K562 (cell line): ENCODE results near the gene DEDD2. TPM values are rescaled to one million over a fixed set of nuclear protein-coding genes. Genes with fewer than 3 reads are reported as not detected.

Experiments
- ARID3A ChIP-seq: IDR thresholded peaks from 2 replicates; pipeline ENCODE4 v1.6.1; 2012; ENCODE audit warnings: low read depth, low read length, improper control_type of control experiment, borderline replicate concordance
- DEAF1 ChIP-seq: fragments of 450-650 bp; formaldehyde crosslinking; IDR thresholded peaks from 2 replicates; pipeline ENCODE4 v1.4.0; 2020; ENCODE audit warnings: mild to moderate bottlenecking, moderate library complexity
- ETS1 ChIP-seq: conservative IDR thresholded peaks from 2 replicates; pipeline ENCODE4 v1.6.1; 2011; ENCODE audit warnings: low read depth, mild to moderate bottlenecking, low read length; ENCODE audit not compliant: control insufficient read depth
- FOXK1 ChIP-seq: sonication (generic); formaldehyde crosslinking; IDR thresholded peaks from 2 replicates; pipeline ENCODE4 v1.8.0; 2022; ENCODE audit warnings: missing genetic modification reagents, mild to moderate bottlenecking, borderline replicate concordance
- GABPB1 ChIP-seq: sonication (generic); formaldehyde crosslinking; IDR thresholded peaks from 2 replicates; pipeline ENCODE4 v1.8.0; 2022; ENCODE audit warnings: mild to moderate bottlenecking, missing genetic modification reagents
- JUNB ChIP-seq: fragments of 450-650 bp; formaldehyde crosslinking; conservative IDR thresholded peaks from 2 replicates; pipeline ENCODE4 v1.4.0; 2020; ENCODE audit warnings: mild to moderate bottlenecking
- MAZ ChIP-seq, 2 experiments: fragments of 450-650 bp in 1 of 2; sonication (generic) in 1 of 2; formaldehyde crosslinking; IDR thresholded peaks in 1 of 2; conservative IDR thresholded peaks in 1 of 2; 2 replicates each; pipeline versions ENCODE4 v1.4.0 to v1.5.0; 2020; ENCODE audit warnings: mild to moderate bottlenecking in 1 of 2, missing genetic modification reagents in 1 of 2
- MCM7 ChIP-seq, 2 experiments: fragments of 450-650 bp; IDR thresholded peaks; 2 replicates each; pipeline ENCODE4 v1.6.1; 2016 to 2018
- MYC ChIP-seq, 2 experiments: fragments of 250-450 bp in 1 of 2; sonication (Bioruptor Pico) in 1 of 2; IDR thresholded peaks; 2 replicates each; pipeline versions ENCODE4 v1.5.1 to v1.6.1; 2012 to 2021; ENCODE audit warnings: low read depth in 2 of 2, borderline replicate concordance in 1 of 2, improper control_type of control experiment in 1 of 2, low read length in 1 of 2, mild to moderate bottlenecking in 1 of 2, moderate library complexity in 1 of 2
- PHB2 ChIP-seq: fragments of 450-650 bp; IDR thresholded peaks from 2 replicates; pipeline ENCODE4 v1.6.1; 2017; ENCODE audit warnings: low read depth
- POLR2B ChIP-seq: fragments of 450-650 bp; IDR thresholded peaks from 2 replicates; pipeline ENCODE4 v1.6.1; 2018; ENCODE audit warnings: low read depth; ENCODE audit not compliant: partially characterized antibody
- SIX5 ChIP-seq, 2 experiments: IDR thresholded peaks; 2 replicates each; pipeline ENCODE4 v1.6.1; 2011; ENCODE audit warnings: low read length in 2 of 2, borderline replicate concordance in 1 of 2, low read depth in 1 of 2, mild to moderate bottlenecking in 1 of 2, moderate library complexity in 1 of 2; ENCODE audit not compliant: insufficient read depth in 1 of 2
- SP1 ChIP-seq: sonication (generic); formaldehyde crosslinking; IDR thresholded peaks from 2 replicates; pipeline ENCODE4 v1.8.1; 2022; ENCODE audit warnings: mild to moderate bottlenecking, missing genetic modification reagents
- TFE3 ChIP-seq: fragments of 450-650 bp; formaldehyde crosslinking; IDR thresholded peaks from 2 replicates; pipeline ENCODE4 v1.4.0; 2020; ENCODE audit warnings: mild to moderate bottlenecking, mixed read lengths
- ZBTB5 ChIP-seq: fragments of 450-650 bp; IDR thresholded peaks from 2 replicates; pipeline ENCODE4 v1.6.1; 2017; ENCODE audit warnings: antibody characterized with exemption
- ZNF445 ChIP-seq: fragments of 250-450 bp; sonication (Bioruptor Pico); IDR thresholded peaks from 2 replicates; pipeline ENCODE4 v1.4.0; 2020; ENCODE audit warnings: low read depth, mild to moderate bottlenecking, moderate library complexity
- ZNF561 ChIP-seq: fragments of 450-650 bp; formaldehyde crosslinking; conservative IDR thresholded peaks from 2 replicates; pipeline ENCODE4 v1.4.0; 2020; ENCODE audit warnings: mild to moderate bottlenecking, moderate library complexity
- ZNF586 ChIP-seq: fragments of 450-650 bp; formaldehyde crosslinking; conservative IDR thresholded peaks from 2 replicates; pipeline ENCODE4 v1.4.0; 2020; ENCODE audit warnings: mild to moderate bottlenecking, moderate library complexity
- polyA plus RNA-seq, 8 experiments: library from polyadenylated mRNA; depleted of rRNA in 4 of 8; stranded (reverse) in 5 of 8; unstranded in 3 of 8; fragments of >200 nt; fragmentation: Nextera tagmentation in 2 of 8; fragmentation: Illumina TruSeq in 1 of 8; extraction: Ambion mirVana in 2 of 8; extraction: Trizol in 1 of 8; gene quantifications; 2 replicates each; pipeline versions ENCODE4 v1.2.1 to v1.2.3, GENCODE V29; 2011 to 2014; ENCODE audit warnings: inconsistent platforms in 1 of 8, missing spikeins in 1 of 8
- total RNA-seq, 7 experiments: library from RNA; depleted of rRNA in 6 of 7; stranded (reverse); fragments of >200 nt in 6 of 7; fragmentation: Illumina TruSeq in 2 of 7; extraction: Trizol in 2 of 7; gene quantifications; 2 replicates each; pipeline versions ENCODE4 v1.2.1 to v1.2.3, GENCODE V29; 2011 to 2021; ENCODE audit warnings: low replicate concordance in 1 of 7
- TF ChIP-seq, protein P1 (sequence below): sonication (generic); formaldehyde crosslinking; IDR thresholded peaks from 2 replicates; pipeline ENCODE4 v1.9.0; 2022; ENCODE audit warnings: mild to moderate bottlenecking, missing genetic modification reagents

DEDD2 gene
- total and polyA plus RNA-seq, 9 of the 15 experiments (the other 6 are each of a cell fraction or from before 2014, with no cell fraction given) = 4.3 to 43.0 (median 29.2) TPM

DNA sequence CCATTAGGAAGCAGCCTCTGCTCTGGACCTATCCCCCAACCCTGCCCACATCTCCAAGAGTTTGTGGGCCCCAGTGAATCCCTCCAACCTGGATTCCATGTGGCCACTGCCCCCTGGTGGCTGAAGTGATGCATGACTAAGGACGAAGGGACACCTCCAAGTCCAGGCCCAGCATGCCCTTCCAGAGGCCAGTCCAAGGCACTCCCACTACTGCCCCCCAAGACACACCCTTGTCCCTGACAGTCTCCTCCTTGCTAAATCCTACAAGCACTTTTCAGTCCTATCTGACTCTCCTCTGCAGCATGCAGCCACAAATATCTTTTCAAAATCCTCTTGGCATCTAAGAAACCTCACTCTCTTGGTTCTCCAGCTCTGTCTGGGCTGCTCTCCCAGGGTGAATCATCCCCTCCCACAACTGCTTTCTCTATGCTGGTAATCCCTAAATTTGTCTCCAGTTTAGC, 33.0 kb downstream of the DEDD2 start (continued):
- TF ChIP-seq ZBTB5 (no peak), MYC (IDR thresholded peaks at IDR 0.05; ENCODE audit: low read depth, low read length) (peak; percentile 14; the same call in 1 of the 2 replicates), MYC (CRISPR knock-in tag; IDR thresholded peaks at IDR 0.05; ENCODE audit: borderline replicate concordance, low read depth) (no peak), DEAF1 (CRISPR knock-in tag) (peak; percentile 42; the same call in 1 of the 2 replicates), ZNF445 (no peak), MAZ (CRISPR knock-in tag; conservative IDR thresholded peaks at IDR 0.05 in 1 of 2, IDR thresholded peaks at IDR 0.05 in 1 of 2) (0 out of 4 replicates have a peak, but pooled peaks of 1 of the 2 experiments have one; percentile 35), ETS1 (no peak), ARID3A (no peak), GABPB1 (CRISPR knock-in tag) (no peak), FOXK1 (CRISPR knock-in tag) (0 out of 2 replicates have a peak, but pooled peaks have one; percentile 56), SIX5 (IDR thresholded peaks at IDR 0.05; ENCODE audit: borderline replicate concordance in 1 of 2, insufficient read depth in 1 of 2, low read depth in 1 of 2, low read length in 2 of 2) (no peak), PHB2 (no peak), MCM7 (IDR thresholded peaks at IDR 0.05) (no peak), POLR2B (no peak), ZNF586 (CRISPR knock-in tag) (no peak), TFE3 (no peak), ZNF561 (CRISPR knock-in tag) (no peak), JUNB (CRISPR knock-in tag) (no peak), SP1 (CRISPR knock-in tag) (no peak)
- TF ChIP-seq, protein P1, sequence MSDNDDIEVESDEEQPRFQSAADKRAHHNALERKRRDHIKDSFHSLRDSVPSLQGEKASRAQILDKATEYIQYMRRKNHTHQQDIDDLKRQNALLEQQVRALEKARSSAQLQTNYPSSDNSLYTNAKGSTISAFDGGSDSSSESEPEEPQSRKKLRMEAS = peak; percentile 64
